Gastroesophageal sphincter (tissue), 4 donors: ENCODE results near the gene BUD13. TPM values are rescaled to one million over a fixed set of nuclear protein-coding genes. Genes with fewer than 3 reads are reported as not detected.

Source experiments
- ATAC-seq: fragments of 150-250 bp; one replicate; pipeline ENCODE4 v1.9.1; 2016; ENCODE audit warnings: mild to moderate bottlenecking, moderate library complexity
- H3K27ac ChIP-seq, 4 donors: fragments of 200-600 bp; sonication (generic) in 3 of 4; 1 replicate in 3 of 4; 2 replicates in 1 of 4; pipeline ENCODE4 v1.5.1; 2016 to 2019
- H3K27me3 ChIP-seq: fragments of 200-600 bp; sonication (generic); one replicate; pipeline ENCODE4 v1.5.1; 2019
- H3K36me3 ChIP-seq, 2 donors: fragments of 200-600 bp; sonication (generic); one replicate each; pipeline ENCODE4 v1.5.1; 2019; ENCODE audit warnings: control low read depth in 1 of 2
- H3K4me1 ChIP-seq, 3 donors: fragments of 200-600 bp; sonication (generic); 1 replicate in 2 of 3; 2 replicates in 1 of 3; pipeline ENCODE4 v1.5.1; 2016 to 2019; ENCODE audit warnings: control low read depth in 2 of 3
- H3K4me3 ChIP-seq, 2 donors: fragments of 200-600 bp; sonication (generic); one replicate each; pipeline ENCODE4 v1.5.1; 2019; ENCODE audit warnings: mild to moderate bottlenecking in 1 of 2, moderate library complexity in 1 of 2
- H3K9me3 ChIP-seq, 3 donors: fragments of 200-600 bp; sonication (generic); one replicate each; pipeline ENCODE4 v1.5.1; 2017 to 2019; ENCODE audit warnings: control low read depth in 2 of 3
- EP300 ChIP-seq: sonication (generic); formaldehyde crosslinking; IDR thresholded peaks from one replicate; pipeline ENCODE4 v1.6.1; 2017; ENCODE audit warnings: antibody characterized with exemption, mild to moderate bottlenecking
- POLR2A ChIP-seq, 2 donors: fragments of 450-650 bp; IDR thresholded peaks; one replicate each; pipeline ENCODE4 v1.6.1; 2017; ENCODE audit warnings: antibody characterized with exemption in 2 of 2, mild to moderate bottlenecking in 2 of 2, moderate library complexity in 1 of 2
- POLR2AphosphoS5 ChIP-seq: sonication (generic); formaldehyde crosslinking; IDR thresholded peaks from one replicate; pipeline ENCODE4 v1.6.1; 2017; ENCODE audit warnings: antibody characterized with exemption
- WGBS, 2 donors: methylation state at CpG; one replicate each; pipeline ENCODE4 v1.1.5; 2018; ENCODE audit warnings: low coverage in 1 of 2; 5-methylcytosine and 5-hydroxymethylcytosine counted together
- total RNA-seq, 4 donors: library from RNA; depleted of rRNA; stranded (reverse); fragments of >200 nt; gene quantifications; one replicate each; pipeline ENCODE4 v1.1.0, GENCODE V29; 2016
- TF ChIP-seq, protein P1 (sequence below), 4 experiments: fragments of 200-600 bp in 2 of 4; fragments of 450-650 bp in 2 of 4; sonication (generic) in 1 of 4; IDR thresholded peaks; one replicate each; pipeline ENCODE4 v1.5.1; 2017 to 2019; ENCODE audit warnings: antibody characterized with exemption in 4 of 4, mild to moderate bottlenecking in 2 of 4, moderate library complexity in 2 of 4

The BUD13 gene
- total RNA-seq, 4 donors from 2014 or later: 13.5 to 17.3 (median 15.8) TPM

DNA sequence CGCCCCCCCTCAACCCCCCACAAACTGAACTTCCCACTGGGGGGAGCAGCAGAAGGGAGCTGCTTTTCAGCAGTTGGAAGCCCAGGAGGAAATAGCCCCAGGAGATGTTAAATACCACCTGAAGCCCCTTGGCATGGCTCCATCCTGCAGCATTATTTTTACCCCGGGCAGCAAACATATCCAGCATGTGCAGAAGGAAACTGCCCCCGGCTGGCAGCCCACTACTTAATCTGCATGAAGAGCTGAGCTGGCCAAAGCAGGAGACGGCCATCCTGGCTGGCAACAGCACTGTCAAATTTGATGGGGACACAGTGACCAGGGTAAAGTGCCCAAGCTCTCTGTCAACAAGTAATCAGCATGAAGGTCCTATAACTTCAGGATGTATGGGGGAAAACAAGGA, 32.0 kb downstream of the BUD13 start:
- Histone ChIP-seq H3K4me3 (no peak overlapping the region), H3K9me3 (no peaks in the 10 kb centered on the region), H3K27me3 (no peaks in the 10 kb centered on the region), H3K4me1 (peaks cover 0 to 7% (median 0%) of the 10 kb centered on the region in 3 donors), H3K27ac (no peak overlapping the region), H3K36me3 (peaks cover 0 to 5% of the 10 kb centered on the region in 2 donors)
- 40 to 57% methylated on average over 1 to 2 of the region's 4 CpGs for WGBS, 2 donors
- no peak for ATAC-seq
- no peak for TF ChIP-seq POLR2AphosphoS5
- TF ChIP-seq EP300: no peak
- no peak for TF ChIP-seq POLR2A (IDR thresholded peaks at IDR 0.05)
- TF ChIP-seq, protein P1, sequence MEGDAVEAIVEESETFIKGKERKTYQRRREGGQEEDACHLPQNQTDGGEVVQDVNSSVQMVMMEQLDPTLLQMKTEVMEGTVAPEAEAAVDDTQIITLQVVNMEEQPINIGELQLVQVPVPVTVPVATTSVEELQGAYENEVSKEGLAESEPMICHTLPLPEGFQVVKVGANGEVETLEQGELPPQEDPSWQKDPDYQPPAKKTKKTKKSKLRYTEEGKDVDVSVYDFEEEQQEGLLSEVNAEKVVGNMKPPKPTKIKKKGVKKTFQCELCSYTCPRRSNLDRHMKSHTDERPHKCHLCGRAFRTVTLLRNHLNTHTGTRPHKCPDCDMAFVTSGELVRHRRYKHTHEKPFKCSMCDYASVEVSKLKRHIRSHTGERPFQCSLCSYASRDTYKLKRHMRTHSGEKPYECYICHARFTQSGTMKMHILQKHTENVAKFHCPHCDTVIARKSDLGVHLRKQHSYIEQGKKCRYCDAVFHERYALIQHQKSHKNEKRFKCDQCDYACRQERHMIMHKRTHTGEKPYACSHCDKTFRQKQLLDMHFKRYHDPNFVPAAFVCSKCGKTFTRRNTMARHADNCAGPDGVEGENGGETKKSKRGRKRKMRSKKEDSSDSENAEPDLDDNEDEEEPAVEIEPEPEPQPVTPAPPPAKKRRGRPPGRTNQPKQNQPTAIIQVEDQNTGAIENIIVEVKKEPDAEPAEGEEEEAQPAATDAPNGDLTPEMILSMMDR (IDR thresholded peaks at IDR 0.05): no peak

DNA sequence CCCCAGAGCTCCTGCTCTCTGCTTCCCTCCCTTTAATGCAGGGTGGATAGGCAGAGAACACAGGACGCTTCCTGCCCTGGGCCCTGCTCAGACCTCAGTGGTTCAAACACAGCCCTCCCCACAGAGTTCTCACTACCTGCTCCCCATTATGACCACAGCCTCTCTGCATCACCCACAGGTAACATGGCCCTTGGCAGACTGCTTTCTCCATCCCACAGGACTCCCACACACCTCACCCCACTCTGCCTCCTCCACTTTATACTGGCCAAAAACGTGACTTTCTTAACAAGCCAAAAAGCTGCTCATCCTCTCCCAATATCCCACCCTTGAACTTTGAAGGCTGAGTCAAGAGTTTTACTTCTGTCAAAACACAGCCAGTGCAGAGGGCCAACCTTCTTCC, 33.8 kb downstream of the BUD13 start:
- TF ChIP-seq POLR2A (IDR thresholded peaks at IDR 0.05) (no peak), POLR2AphosphoS5 (no peak), EP300 (no peak)
- TF ChIP-seq, protein P1 (IDR thresholded peaks at IDR 0.05): no peak
- Histone ChIP-seq H3K27ac (no peak overlapping the region), H3K4me1 (peaks cover 0 to 7% (median 0%) of the 10 kb centered on the region in 3 donors), H3K27me3 (no peaks in the 10 kb centered on the region), H3K4me3 (no peak overlapping the region), H3K9me3 (no peaks in the 10 kb centered on the region), H3K36me3 (no peaks in the 10 kb centered on the region)
- ATAC-seq: no peak
- WGBS, 2 donors: 86 to 91% methylated on average over 1 to 2 of the region's 2 CpGs

DNA sequence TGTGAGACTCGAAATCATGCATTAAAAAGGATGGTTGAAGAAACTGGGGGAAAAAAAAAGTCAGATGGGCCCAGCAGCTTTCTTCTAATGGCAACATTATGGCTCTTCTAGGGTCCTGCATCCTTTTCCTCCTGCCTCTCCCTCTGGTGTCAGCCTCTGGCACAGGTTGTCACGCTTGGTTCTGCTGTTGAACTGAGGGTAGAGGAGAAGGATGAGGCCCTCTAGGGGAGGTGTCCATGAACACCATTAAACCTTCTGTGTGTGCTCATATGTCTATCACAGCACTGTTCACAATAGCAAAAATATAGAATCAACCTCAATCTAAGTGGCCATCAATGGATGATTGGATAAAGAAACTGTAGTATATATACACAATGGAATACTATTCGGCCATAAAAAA, 36.0 kb downstream of the BUD13 start:
- no peaks in the 10 kb centered on the region for H3K4me1 ChIP-seq
- TF ChIP-seq, protein P1 (IDR thresholded peaks at IDR 0.05): no peak
- H3K9me3 ChIP-seq: no peaks in the 10 kb centered on the region
- no peak for ATAC-seq
- H3K4me3 ChIP-seq: no peak overlapping the region
- no peaks in the 10 kb centered on the region for H3K36me3 ChIP-seq
- peaks cover 8% of the 10 kb centered on the region for H3K27me3 ChIP-seq
- 88 to 92% methylated on average over 3 of the region's 3 CpGs for WGBS, 2 donors
- no peak overlapping the region for H3K27ac ChIP-seq

DNA sequence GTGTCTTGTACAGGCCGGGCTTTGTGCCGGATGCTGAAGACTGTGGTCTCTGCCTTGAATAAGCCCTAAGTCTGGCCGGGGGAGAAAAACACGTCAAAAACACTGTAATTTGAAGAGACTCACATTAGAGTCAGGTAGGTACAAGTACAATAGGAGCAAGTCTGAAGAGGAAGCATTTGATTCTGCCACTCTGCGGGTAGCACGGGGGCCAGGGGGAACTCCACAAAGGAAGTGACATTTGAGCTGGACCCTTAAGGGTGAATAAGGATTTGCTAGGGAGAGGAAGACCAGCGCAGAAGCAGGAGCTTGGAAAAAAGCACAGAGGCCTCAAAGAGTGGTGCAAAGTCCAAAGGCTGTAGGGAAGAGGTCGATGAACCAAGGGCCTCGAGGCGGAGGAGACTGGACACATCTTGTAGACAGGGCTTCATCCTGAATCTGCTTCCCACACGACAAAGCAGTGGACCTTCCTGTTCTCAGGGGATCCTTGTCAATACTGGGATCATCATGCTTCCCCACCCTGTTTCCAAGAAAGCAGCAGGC, 38.7 kb downstream of the BUD13 start:
- Histone ChIP-seq H3K27me3 (peaks cover 34% of the 10 kb centered on the region), H3K27ac (no peak overlapping the region), H3K4me3 (no peak overlapping the region), H3K36me3 (no peaks in the 10 kb centered on the region), H3K9me3 (no peaks in the 10 kb centered on the region), H3K4me1 (peaks cover 0 to 11% (median 0%) of the 10 kb centered on the region in 3 donors)
- TF ChIP-seq POLR2A (IDR thresholded peaks at IDR 0.05) (no peak), POLR2AphosphoS5 (no peak), EP300 (no peak)
- TF ChIP-seq, protein P1 (IDR thresholded peaks at IDR 0.05): no peak
- WGBS, 2 donors: 70 to 77% methylated on average over 6 of the region's 11 CpGs
- ATAC-seq: no peak

DNA sequence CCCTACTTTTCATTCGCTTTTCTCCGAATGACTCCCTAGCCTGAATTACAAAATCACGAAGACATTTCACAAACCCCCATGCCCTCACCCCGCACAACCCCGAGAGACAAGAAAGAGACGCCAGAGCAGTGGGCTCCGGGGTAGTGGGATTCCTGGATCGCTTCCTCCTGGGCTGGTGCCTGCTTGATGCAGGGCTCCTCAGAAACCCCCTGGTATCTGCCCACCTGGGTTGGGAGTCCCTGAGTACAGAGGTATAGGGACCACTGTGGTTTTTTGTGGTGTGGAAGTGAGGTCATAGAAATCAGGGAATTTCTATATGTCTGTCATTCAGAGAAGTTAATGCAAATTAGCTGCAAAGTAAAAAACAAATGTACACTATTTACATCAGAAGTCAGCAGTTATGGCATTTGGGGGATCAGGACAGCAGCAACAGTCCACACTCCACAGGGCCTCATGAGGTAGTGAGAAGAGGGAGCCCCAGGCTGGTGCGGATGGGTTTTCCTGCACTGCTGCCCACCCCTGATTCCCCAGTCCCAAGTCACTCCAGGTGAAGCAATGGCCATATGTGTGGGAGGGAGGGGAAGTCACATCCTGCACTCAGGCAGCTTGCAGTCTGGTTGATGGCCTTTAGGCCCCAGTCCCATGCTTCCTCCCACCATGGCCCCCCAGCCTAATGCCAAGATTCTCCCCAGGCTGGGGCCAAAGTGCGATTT, 39.6 kb downstream of the BUD13 start:
- Histone ChIP-seq H3K9me3 (no peaks in the 10 kb centered on the region), H3K36me3 (no peaks in the 10 kb centered on the region), H3K4me1 (peaks cover 0 to 11% (median 0%) of the 10 kb centered on the region in 3 donors), H3K27ac (no peak overlapping the region), H3K27me3 (peaks cover 35% of the 10 kb centered on the region), H3K4me3 (no peak overlapping the region)
- no peak for ATAC-seq
- TF ChIP-seq, protein P1 (IDR thresholded peaks at IDR 0.05): no peak
- TF ChIP-seq EP300 (no peak), POLR2A (IDR thresholded peaks at IDR 0.05) (no peak), POLR2AphosphoS5 (no peak)
- 59 to 63% methylated on average over 4 to 9 of the region's 10 CpGs for WGBS, 2 donors
